ENCODE results near the gene FRYL. TPM values are rescaled to one million over a fixed set of nuclear protein-coding genes. Genes with fewer than 3 reads are reported as not detected.

The FRYL gene
- total RNA-seq, 1 donor from 2014 or later, result 93.3 TPM

- Mint-ChIP-seq H3K4me1 (ENCODE audit: unreplicated experiment) (no peaks in the 10 kb centered on the region), H3K36me3 (ENCODE audit: low read depth, unreplicated experiment) (peaks cover 21% of the 10 kb centered on the region), H3K9me3 (ENCODE audit: unreplicated experiment) (no peaks in the 10 kb centered on the region), H3K4me3 (ENCODE audit: unreplicated experiment) (no peak overlapping the region), H3K27me3 (ENCODE audit: unreplicated experiment) (no peaks in the 10 kb centered on the region), H3K27ac (ENCODE audit: unreplicated experiment) (no peak overlapping the region)
- no peak for DNase-seq (ENCODE audit: low spot score)
- no peak for TF ChIP-seq CTCF (IDR thresholded peaks at IDR 0.05; ENCODE audit: unreplicated experiment)
Measured at GRCh38 chr4:48620831-48621230, 159.2 kb downstream of the FRYL start.

GRCh38 chr4:48620093-48620492 is 160.0 kb downstream of the FRYL start:
- no peak for DNase-seq (ENCODE audit: low spot score)
- H3K36me3 Mint-ChIP-seq (ENCODE audit: low read depth, unreplicated experiment), result peaks cover 22% of the 10 kb centered on the region
- no peak overlapping the region for H3K4me3 Mint-ChIP-seq (ENCODE audit: unreplicated experiment)
- no peaks in the 10 kb centered on the region for H3K9me3 Mint-ChIP-seq (ENCODE audit: unreplicated experiment)
- H3K27me3 Mint-ChIP-seq (ENCODE audit: unreplicated experiment), result no peaks in the 10 kb centered on the region
- H3K4me1 Mint-ChIP-seq (ENCODE audit: unreplicated experiment), result no peaks in the 10 kb centered on the region
- H3K27ac Mint-ChIP-seq (ENCODE audit: unreplicated experiment), result no peak overlapping the region
- no peak for TF ChIP-seq CTCF (IDR thresholded peaks at IDR 0.05; ENCODE audit: unreplicated experiment)

GRCh38 chr4:48604527-48604926 is 175.6 kb downstream of the FRYL start:
- peaks cover 1% of the 10 kb centered on the region for H3K27me3 Mint-ChIP-seq (ENCODE audit: unreplicated experiment)
- peaks cover 11% of the 10 kb centered on the region for H3K36me3 Mint-ChIP-seq (ENCODE audit: low read depth, unreplicated experiment)
- H3K4me1 Mint-ChIP-seq (ENCODE audit: unreplicated experiment), result peaks cover 9% of the 10 kb centered on the region
- H3K4me3 Mint-ChIP-seq (ENCODE audit: unreplicated experiment), result no peak overlapping the region
- peak overlapping the region; percentile 72 for H3K27ac Mint-ChIP-seq (ENCODE audit: unreplicated experiment)
- no peaks in the 10 kb centered on the region for H3K9me3 Mint-ChIP-seq (ENCODE audit: unreplicated experiment)
- no peak for TF ChIP-seq CTCF (IDR thresholded peaks at IDR 0.05; ENCODE audit: unreplicated experiment)
- no peak for DNase-seq (ENCODE audit: low spot score)

- peaks cover 9% of the 10 kb centered on the region for H3K4me1 Mint-ChIP-seq (ENCODE audit: unreplicated experiment)
- no peak overlapping the region for H3K27ac Mint-ChIP-seq (ENCODE audit: unreplicated experiment)
- H3K36me3 Mint-ChIP-seq (ENCODE audit: low read depth, unreplicated experiment), result peaks cover 11% of the 10 kb centered on the region
- H3K27me3 Mint-ChIP-seq (ENCODE audit: unreplicated experiment), result peaks cover 1% of the 10 kb centered on the region
- no peak for TF ChIP-seq CTCF (IDR thresholded peaks at IDR 0.05; ENCODE audit: unreplicated experiment)
- no peak for DNase-seq (ENCODE audit: low spot score)
- no peak overlapping the region for H3K4me3 Mint-ChIP-seq (ENCODE audit: unreplicated experiment)
- no peaks in the 10 kb centered on the region for H3K9me3 Mint-ChIP-seq (ENCODE audit: unreplicated experiment)
Measured at GRCh38 chr4:48604041-48604440, 176.0 kb downstream of the FRYL start.

GRCh38 chr4:48603366-48604003 is 176.6 kb downstream of the FRYL start:
- Mint-ChIP-seq H3K36me3 (ENCODE audit: low read depth, unreplicated experiment) (peaks cover 11% of the 10 kb centered on the region), H3K4me1 (ENCODE audit: unreplicated experiment) (peaks cover 12% of the 10 kb centered on the region), H3K4me3 (ENCODE audit: unreplicated experiment) (no peak overlapping the region), H3K9me3 (ENCODE audit: unreplicated experiment) (no peaks in the 10 kb centered on the region), H3K27me3 (ENCODE audit: unreplicated experiment) (peaks cover 1% of the 10 kb centered on the region), H3K27ac (ENCODE audit: unreplicated experiment) (no peak overlapping the region)
- DNase-seq (ENCODE audit: low spot score), result no peak
- no peak for TF ChIP-seq CTCF (IDR thresholded peaks at IDR 0.05; ENCODE audit: unreplicated experiment)

All from endothelial cell (in vitro differentiated cells).